Measurements from ENCODE around the gene CCZ1B.
"Not testable (repeated sequence)": the region's sequence is repeated elsewhere in the genome, so short reads cannot be mapped to it uniquely, and the experiment has no call there.

Gene CCZ1B

GRCh38 chr7:6792113-6792872 is 33.8 kb downstream of the CCZ1B start:
- H3K4me3 ChIP-seq (ENCODE audit: insufficient read depth, low read length, poor library complexity, severe bottlenecking); H3K9me2 ChIP-seq (replicated peaks; ENCODE audit: insufficient read depth, low read length); H3K36me3 ChIP-seq (ENCODE audit: low read length); H3K9me3 ChIP-seq (ENCODE audit: insufficient read depth, low read length); H4K20me1 ChIP-seq (ENCODE audit: low read depth, low read length); H3K9ac ChIP-seq (ENCODE audit: low read length); H3K4me2 ChIP-seq (ENCODE audit: low read depth, low read length, poor library complexity, severe bottlenecking); H3K79me2 ChIP-seq (ENCODE audit: insufficient read depth, low read length); H2AFZ ChIP-seq (ENCODE audit: low read depth, low read length, severe bottlenecking); H3F3A ChIP-seq (ENCODE audit: insufficient read depth); H3K27me3 ChIP-seq (ENCODE audit: low read length); H3K27ac ChIP-seq (ENCODE audit: low read depth, low read length): not testable (repeated sequence)

GRCh38 chr7:6789353-6789752 is 36.7 kb downstream of the CCZ1B start:
- not testable (repeated sequence) for H3F3A ChIP-seq (ENCODE audit: insufficient read depth); H4K20me1 ChIP-seq (ENCODE audit: low read depth, low read length); H3K9me3 ChIP-seq (ENCODE audit: insufficient read depth, low read length); H3K36me3 ChIP-seq (ENCODE audit: low read length); H3K27me3 ChIP-seq (ENCODE audit: low read length); H3K9me2 ChIP-seq (replicated peaks; ENCODE audit: insufficient read depth, low read length); H3K79me2 ChIP-seq (ENCODE audit: insufficient read depth, low read length); H3K4me2 ChIP-seq (ENCODE audit: low read depth, low read length, poor library complexity, severe bottlenecking); H3K27ac ChIP-seq (ENCODE audit: low read depth, low read length); H3K4me3 ChIP-seq (ENCODE audit: insufficient read depth, low read length, poor library complexity, severe bottlenecking); H3K9ac ChIP-seq (ENCODE audit: low read length); H2AFZ ChIP-seq (ENCODE audit: low read depth, low read length, severe bottlenecking)

DNA sequence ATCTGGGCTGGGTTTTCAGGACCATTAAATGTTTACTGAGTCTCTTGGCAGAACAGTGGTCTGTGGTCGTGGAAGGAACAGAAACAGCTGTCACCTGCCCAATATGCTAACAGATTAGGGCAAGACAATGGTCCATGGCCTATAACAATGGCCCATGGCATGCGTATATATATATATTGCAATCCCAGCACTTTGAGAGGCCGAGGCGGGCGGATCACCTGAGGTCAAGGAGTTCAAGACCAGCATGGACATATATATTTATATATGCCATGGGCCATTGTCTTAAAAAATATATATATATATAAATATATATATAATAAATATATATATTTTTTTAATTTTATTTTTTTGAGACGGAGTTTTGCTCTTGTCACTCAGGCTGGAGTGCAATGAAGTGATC is 44.5 kb downstream of the CCZ1B start:
- H3F3A ChIP-seq (ENCODE audit: insufficient read depth); H2AFZ ChIP-seq (ENCODE audit: low read depth, low read length, severe bottlenecking); H3K36me3 ChIP-seq (ENCODE audit: low read length); H3K27ac ChIP-seq (ENCODE audit: low read depth, low read length); H3K79me2 ChIP-seq (ENCODE audit: insufficient read depth, low read length); H3K9me3 ChIP-seq (ENCODE audit: insufficient read depth, low read length); H3K4me3 ChIP-seq (ENCODE audit: insufficient read depth, low read length, poor library complexity, severe bottlenecking); H3K27me3 ChIP-seq (ENCODE audit: low read length); H3K9me2 ChIP-seq (replicated peaks; ENCODE audit: insufficient read depth, low read length); H3K9ac ChIP-seq (ENCODE audit: low read length); H4K20me1 ChIP-seq (ENCODE audit: low read depth, low read length); H3K4me2 ChIP-seq (ENCODE audit: low read depth, low read length, poor library complexity, severe bottlenecking): not testable (repeated sequence)

DNA sequence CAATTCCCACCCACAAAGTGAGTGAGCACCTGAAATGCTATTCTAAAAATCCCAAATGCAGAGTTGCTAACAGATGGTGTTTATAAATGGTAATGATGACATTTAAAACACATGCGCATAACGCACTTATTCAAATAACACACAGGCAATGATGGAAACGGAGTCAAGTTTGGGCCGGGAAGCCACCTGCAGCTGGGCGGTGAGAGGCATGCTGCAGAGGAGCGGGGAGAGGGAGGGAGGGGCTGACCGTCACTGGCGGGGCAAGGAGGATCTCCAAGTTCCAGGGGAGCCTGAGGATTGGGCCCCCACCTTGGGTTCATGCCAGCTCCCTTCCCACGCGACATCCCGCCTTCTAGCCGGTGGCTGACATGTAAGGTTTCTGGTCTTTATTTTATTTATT is 64.9 kb downstream of the CCZ1B start:
- H3K36me3 ChIP-seq (ENCODE audit: low read length); H3K27me3 ChIP-seq (ENCODE audit: low read length); H3K79me2 ChIP-seq (ENCODE audit: insufficient read depth, low read length); H2AFZ ChIP-seq (ENCODE audit: low read depth, low read length, severe bottlenecking); H3F3A ChIP-seq (ENCODE audit: insufficient read depth); H3K27ac ChIP-seq (ENCODE audit: low read depth, low read length); H3K9ac ChIP-seq (ENCODE audit: low read length); H4K20me1 ChIP-seq (ENCODE audit: low read depth, low read length); H3K9me3 ChIP-seq (ENCODE audit: insufficient read depth, low read length); H3K4me2 ChIP-seq (ENCODE audit: low read depth, low read length, poor library complexity, severe bottlenecking); H3K4me3 ChIP-seq (ENCODE audit: insufficient read depth, low read length, poor library complexity, severe bottlenecking); H3K9me2 ChIP-seq (replicated peaks; ENCODE audit: insufficient read depth, low read length): not testable (repeated sequence)

DNA sequence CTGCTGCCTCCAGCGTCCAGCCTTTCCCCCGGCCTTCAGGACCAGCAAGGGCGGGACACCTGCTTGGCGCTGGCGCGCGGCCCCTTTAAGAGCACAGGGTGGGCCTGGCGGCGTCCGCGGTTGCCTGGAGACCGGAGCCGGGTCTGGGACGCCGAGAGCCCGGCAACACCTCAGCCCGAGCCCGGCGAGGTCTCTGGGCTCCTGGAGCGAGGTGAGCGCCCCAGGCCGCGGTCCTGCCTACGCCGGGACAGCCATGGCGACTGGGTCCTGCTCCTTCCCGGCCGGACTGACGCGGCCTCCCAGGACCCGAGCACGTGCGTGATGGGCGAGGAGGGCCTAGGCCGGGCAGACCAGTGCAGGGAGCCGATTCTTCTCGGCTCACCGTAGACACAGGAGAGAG is 72.1 kb downstream of the CCZ1B start, which contains the start of gene RSPH10B2:
TSS of gene RSPH10B2 (plus strand) at position 140 of the 400 bp plus-strand sequence. CDS start 3,575 bp downstream, outside the sequence.
- not testable (repeated sequence) for H3K9ac ChIP-seq (ENCODE audit: low read length); H3K9me3 ChIP-seq (ENCODE audit: insufficient read depth, low read length); H2AFZ ChIP-seq (ENCODE audit: low read depth, low read length, severe bottlenecking); H3K9me2 ChIP-seq (replicated peaks; ENCODE audit: insufficient read depth, low read length); H3F3A ChIP-seq (ENCODE audit: insufficient read depth); H3K36me3 ChIP-seq (ENCODE audit: low read length); H3K27me3 ChIP-seq (ENCODE audit: low read length); H4K20me1 ChIP-seq (ENCODE audit: low read depth, low read length); H3K79me2 ChIP-seq (ENCODE audit: insufficient read depth, low read length); H3K4me2 ChIP-seq (ENCODE audit: low read depth, low read length, poor library complexity, severe bottlenecking); H3K27ac ChIP-seq (ENCODE audit: low read depth, low read length); H3K4me3 ChIP-seq (ENCODE audit: insufficient read depth, low read length, poor library complexity, severe bottlenecking)

GRCh38 chr7:6750173-6750572 is 75.9 kb downstream of the CCZ1B start:
- H3K27ac ChIP-seq (ENCODE audit: low read depth, low read length); H2AFZ ChIP-seq (ENCODE audit: low read depth, low read length, severe bottlenecking); H3F3A ChIP-seq (ENCODE audit: insufficient read depth): not testable (repeated sequence)

DNA sequence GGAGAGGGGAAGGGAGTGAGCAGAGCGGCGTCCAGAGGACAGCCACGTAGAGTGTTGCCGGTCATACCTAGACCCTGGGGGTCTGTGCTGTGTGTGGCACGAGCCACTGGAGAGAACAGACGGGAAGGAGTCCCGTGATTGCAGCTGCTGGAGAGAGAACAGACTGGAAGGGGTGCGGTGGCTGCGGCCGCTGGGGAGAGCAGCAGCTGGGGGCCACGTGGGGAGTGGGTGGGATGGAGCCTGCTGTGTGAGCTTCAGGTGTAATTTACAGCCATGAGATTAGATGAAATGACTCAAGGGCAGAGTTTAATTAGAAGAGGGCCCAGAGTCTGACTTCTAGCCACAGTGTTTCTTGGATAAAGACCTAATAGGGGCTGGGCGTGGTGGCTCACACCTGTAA is 76.7 kb downstream of the CCZ1B start:
- not testable (repeated sequence) for H3K9me3 ChIP-seq (ENCODE audit: insufficient read depth, low read length); H3K79me2 ChIP-seq (ENCODE audit: insufficient read depth, low read length); H3K4me3 ChIP-seq (ENCODE audit: insufficient read depth, low read length, poor library complexity, severe bottlenecking); H3K9ac ChIP-seq (ENCODE audit: low read length); H3K27me3 ChIP-seq (ENCODE audit: low read length); H2AFZ ChIP-seq (ENCODE audit: low read depth, low read length, severe bottlenecking); H3K27ac ChIP-seq (ENCODE audit: low read depth, low read length); H3F3A ChIP-seq (ENCODE audit: insufficient read depth); H3K36me3 ChIP-seq (ENCODE audit: low read length); H3K4me2 ChIP-seq (ENCODE audit: low read depth, low read length, poor library complexity, severe bottlenecking); H4K20me1 ChIP-seq (ENCODE audit: low read depth, low read length); H3K9me2 ChIP-seq (replicated peaks; ENCODE audit: insufficient read depth, low read length)

More at GRCh38 chr7:6750173-6750572, 75.9 kb downstream of the CCZ1B start:
- H3K36me3 ChIP-seq (ENCODE audit: low read length); H3K9me3 ChIP-seq (ENCODE audit: insufficient read depth, low read length); H3K79me2 ChIP-seq (ENCODE audit: insufficient read depth, low read length); H4K20me1 ChIP-seq (ENCODE audit: low read depth, low read length); H3K27me3 ChIP-seq (ENCODE audit: low read length); H3K9ac ChIP-seq (ENCODE audit: low read length); H3K4me3 ChIP-seq (ENCODE audit: insufficient read depth, low read length, poor library complexity, severe bottlenecking); H3K4me2 ChIP-seq (ENCODE audit: low read depth, low read length, poor library complexity, severe bottlenecking); H3K9me2 ChIP-seq (replicated peaks; ENCODE audit: insufficient read depth, low read length): not testable (repeated sequence)

All from SU-DHL-6 (cell line).